ENCODE results near the gene DLG2. TPM values are rescaled to one million over a fixed set of nuclear protein-coding genes. Genes with fewer than 3 reads are reported as not detected.
"Not testable (repeated sequence)": the region's sequence is repeated elsewhere in the genome, so short reads cannot be mapped to it uniquely, and the experiment has no call there.

Gene DLG2
- total RNA-seq, 1 donor from 2014 or later, result 0.51 TPM

DNA sequence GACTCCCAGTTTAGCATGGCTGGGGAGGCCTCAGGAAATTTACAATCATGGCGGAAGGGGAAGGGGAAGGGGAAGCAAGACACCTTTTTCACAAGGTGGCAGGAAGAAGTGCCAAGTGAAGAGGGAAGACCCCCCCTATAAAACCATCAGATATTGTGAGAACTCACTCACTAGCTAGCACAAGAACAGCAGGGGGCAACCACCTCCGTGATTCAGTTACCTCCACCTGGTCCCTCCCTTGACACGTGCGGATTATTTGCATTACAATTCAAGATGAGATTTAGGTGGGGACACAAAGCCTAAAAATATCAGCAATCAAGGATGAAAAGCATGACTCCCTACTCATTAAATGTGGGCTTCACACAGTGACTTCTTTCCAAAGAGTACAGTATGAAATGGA, 2186.0 kb downstream of the DLG2 start:
- DNase-seq (ENCODE audit: low read depth in 2 of 2), result no peak

DNA sequence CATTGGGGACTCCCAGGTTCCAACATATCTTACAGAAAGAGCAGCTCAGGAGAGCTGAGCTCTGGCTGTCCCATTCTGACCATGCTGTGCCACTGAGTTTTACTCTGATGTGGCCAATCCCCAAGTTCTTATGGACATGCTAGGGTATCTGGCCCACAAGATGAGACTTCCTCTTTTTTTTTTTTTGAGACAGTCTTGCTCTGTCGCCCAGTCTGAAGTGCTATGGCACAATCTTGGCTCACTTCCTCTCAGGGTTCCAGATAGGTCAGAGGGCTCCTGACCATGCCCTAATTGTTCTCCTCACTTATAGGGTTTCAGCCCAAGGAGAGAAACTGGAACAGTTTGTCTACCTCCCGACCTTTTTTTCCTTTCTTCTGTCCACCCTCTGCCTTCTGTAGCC, 2188.7 kb downstream of the DLG2 start:
- DNase-seq (ENCODE audit: low read depth in 2 of 2), result no peak

GRCh38 chr11:83437939-83438338, 2189.2 kb downstream of the DLG2 start:
- DNase-seq (ENCODE audit: low read depth in 2 of 2), result no peak

GRCh38 chr11:83436855-83437254, 2190.3 kb downstream of the DLG2 start:
- DNase-seq (ENCODE audit: low read depth in 2 of 2), result no peak

- DNase-seq (ENCODE audit: low read depth in 2 of 2), result not testable (repeated sequence)
Observed at GRCh38 chr11:83434812-83435211, 2192.3 kb downstream of the DLG2 start.

DNA sequence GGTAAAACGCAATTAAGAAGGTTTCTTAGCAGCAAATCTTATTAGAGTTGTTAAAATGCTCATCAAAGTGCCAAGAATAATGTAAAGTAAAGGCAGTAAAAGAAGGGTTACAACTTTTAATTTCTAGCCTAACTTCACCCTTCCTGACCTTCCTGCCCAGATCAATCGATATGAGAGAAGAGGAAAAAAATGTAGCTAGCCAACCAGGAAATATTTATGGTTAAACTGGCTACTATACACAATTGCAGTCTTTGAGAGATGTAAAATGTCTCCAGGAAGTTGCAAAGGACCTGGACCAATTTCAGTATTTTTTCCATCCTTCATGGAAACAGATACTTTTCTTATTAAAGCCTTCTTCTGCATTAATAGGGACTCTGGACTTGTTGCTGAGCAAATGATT, 2199.2 kb downstream of the DLG2 start:
- no peak for DNase-seq (ENCODE audit: low read depth in 2 of 2)

- DNase-seq (ENCODE audit: low read depth in 2 of 2), result no peak
Observed at GRCh38 chr11:83427501-83427900, 2199.6 kb downstream of the DLG2 start.

GRCh38 chr11:83425137-83425466, 2202.0 kb downstream of the DLG2 start:
- DNase-seq (ENCODE audit: low read depth in 2 of 2), result no peak

DNA sequence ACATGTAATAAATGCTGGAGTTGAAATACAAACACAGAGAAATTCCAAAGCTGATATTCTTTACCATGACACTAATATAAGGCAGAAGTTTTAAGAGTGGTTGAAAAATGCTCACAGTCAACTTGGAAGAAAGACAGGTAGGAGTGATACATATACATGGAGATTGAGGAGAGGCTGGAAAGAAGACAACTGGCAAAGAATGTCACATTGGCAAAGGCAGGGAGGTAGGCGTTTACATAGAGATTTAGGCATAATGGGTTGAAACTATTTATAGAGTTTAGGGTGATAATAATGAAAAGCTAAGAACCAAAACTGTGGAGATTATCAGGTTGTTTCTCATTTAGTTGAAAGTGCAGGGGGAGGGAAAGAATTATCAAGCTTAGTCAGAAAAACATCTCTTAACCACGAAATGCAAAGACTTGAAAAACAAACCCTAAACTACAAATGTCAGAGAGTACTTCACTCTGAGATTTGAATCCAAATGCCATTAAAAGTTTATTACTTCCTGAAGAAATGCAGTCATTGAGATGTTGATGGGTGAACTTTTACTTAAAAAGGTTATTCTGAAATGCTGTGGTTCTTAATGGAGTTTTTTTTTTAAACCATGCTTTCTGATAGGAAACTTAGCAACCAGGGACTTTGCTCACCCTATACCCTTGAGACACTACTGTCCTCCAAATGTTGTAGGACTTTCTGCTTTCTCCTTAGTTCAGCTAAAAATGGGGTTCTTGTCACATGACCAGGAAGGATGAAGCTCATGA, 2202.6 kb downstream of the DLG2 start:
- no peak for DNase-seq (ENCODE audit: low read depth in 2 of 2)

- not testable (repeated sequence) for DNase-seq (ENCODE audit: low read depth in 2 of 2)
Observed at GRCh38 chr11:83422641-83423040, 2204.5 kb downstream of the DLG2 start.

DNA sequence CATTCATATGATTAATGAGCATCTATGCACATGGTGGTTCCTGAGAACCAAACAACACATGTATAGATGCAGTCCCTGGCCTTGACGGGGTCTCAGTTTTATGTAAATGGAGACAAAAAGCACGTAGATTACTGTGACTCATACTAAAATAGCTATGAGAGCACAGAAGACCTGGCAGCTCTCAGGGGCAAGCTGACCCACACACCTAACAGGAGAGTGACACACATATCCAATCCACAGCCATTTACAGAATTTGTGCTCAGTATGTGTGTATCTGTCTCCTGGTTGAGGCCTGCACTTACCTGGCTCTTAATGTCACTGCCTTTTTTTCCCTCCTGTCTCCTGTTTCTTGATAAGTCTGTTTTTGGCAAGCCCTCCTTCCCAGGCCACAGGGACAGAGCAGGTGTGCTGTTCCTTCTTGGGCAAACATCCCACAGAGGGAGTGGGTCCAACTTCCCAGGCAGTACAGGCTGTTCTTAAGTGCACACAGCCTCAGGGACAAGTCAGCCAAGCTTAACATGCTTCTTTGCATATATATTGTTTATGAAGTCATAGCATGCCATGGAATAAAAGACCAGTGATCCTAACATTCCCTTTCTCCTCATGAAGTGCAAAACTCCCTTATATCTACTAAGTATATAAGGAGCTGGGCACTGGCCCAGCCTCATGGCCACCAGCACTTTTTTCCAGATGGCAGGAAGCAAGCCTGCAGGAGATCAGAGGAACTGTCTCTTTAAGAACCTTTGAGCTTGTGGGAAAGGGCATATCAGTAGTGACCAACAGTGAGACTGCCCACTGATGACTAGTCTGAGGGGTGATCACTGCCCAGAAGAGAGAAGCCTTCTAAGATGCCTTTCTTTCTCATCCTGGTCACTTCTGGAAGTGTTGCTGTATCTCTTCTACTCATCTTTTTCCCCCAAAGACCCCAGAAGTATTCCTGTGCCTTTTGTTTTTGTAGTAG, 2216.3 kb downstream of the DLG2 start:
- no peak for DNase-seq (ENCODE audit: low read depth in 2 of 2)

DNA sequence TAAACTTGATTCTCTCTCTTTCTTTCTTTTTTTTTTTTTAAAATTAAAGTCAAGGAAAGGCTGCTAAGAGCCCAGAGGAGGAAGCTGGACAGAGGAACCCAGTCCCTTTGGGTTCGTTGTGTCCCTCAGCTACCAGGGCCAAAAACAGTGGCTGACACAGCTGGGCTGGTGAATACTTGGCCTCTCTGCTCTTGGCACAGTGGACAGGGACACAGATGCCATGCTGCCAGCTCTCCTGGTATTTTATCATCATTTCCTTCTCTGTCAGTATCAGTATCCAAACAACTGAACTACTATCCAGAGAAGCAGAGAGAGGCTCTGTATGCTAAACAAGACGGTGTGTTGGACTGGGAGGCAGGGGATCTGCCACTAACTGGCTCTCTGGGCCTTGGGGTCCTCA, 2217.3 kb downstream of the DLG2 start:
- DNase-seq (ENCODE audit: low read depth in 2 of 2), result no peak

- no peak for DNase-seq (ENCODE audit: low read depth in 2 of 2)
Observed at GRCh38 chr11:83409476-83409875, 2217.7 kb downstream of the DLG2 start.

- no peak for DNase-seq (ENCODE audit: low read depth in 2 of 2)
Observed at GRCh38 chr11:83408946-83409345, 2218.2 kb downstream of the DLG2 start.

Other genes starting within 250 kb of the DLG2 start
- gene TMEM126B, start 1.2 kb upstream of the DLG2 start, total RNA-seq, result 41.5 and 44.3 TPM in 2 replicates
- 27.1 and 41.6 TPM in 2 replicates for gene TMEM126A, start 20.6 kb upstream of the DLG2 start, total RNA-seq
- 20.9 and 26.3 TPM in 2 replicates for gene CREBZF, start 37.8 kb upstream of the DLG2 start, total RNA-seq
- gene CCDC89, start 58.9 kb upstream of the DLG2 start, total RNA-seq, result not detected in 2 replicates
- under 0.01 and 0.25 TPM in 2 replicates for gene SYTL2, start 183.8 kb upstream of the DLG2 start, total RNA-seq
- gene CCDC83, start 228.0 kb upstream of the DLG2 start, total RNA-seq, result not detected in 2 replicates

All from dermis microvascular lymphatic vessel endothelial cell (primary cell).